AG08396 (cell line): ENCODE results near the gene CPEB4.
A peak's percentile ranks its signal among the peaks of the same experiment; 100 is the strongest.

ENCODE experiments used
- DNase-seq: peaks from one replicate; pipeline ENCODE4 v3.0.0; 2012; ENCODE audit warnings: low spot score, mixed read lengths

Gene CPEB4

DNA sequence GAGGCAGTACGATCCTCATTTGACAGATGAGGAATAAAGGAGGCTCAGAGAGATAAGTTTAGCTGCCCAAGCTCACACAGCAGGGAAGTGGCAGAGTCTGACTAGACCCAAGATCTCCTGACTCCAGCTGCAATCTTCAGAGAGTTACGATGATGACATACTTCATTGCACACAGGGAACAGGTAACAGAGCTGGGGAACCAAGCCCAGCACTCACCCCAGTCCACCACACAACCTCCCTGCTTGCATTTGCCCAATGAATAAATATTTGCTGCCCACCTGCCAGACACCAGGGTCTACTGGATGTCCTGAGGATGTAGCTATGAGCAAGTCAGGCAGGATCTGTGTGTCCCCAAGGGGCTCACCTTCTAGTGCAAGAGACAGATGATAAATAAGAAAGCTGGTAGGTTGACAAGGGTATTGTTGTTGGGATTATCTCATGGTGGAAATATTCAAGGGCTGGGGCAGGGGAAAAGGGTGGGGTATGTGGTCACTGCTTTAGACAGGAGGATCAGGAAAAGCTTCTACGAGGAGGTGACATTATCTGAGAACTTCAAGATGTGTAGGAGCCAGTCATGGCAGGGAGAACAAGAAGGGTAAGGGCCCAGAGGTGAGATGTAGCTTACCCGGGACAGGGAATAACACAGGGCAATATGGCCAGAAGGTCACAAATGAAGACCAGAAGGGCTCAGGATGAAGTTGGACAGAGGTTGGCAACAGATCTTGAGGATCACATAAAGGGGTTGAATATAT is 28.6 kb upstream of the CPEB4 start:
- DNase-seq: no peak

DNA sequence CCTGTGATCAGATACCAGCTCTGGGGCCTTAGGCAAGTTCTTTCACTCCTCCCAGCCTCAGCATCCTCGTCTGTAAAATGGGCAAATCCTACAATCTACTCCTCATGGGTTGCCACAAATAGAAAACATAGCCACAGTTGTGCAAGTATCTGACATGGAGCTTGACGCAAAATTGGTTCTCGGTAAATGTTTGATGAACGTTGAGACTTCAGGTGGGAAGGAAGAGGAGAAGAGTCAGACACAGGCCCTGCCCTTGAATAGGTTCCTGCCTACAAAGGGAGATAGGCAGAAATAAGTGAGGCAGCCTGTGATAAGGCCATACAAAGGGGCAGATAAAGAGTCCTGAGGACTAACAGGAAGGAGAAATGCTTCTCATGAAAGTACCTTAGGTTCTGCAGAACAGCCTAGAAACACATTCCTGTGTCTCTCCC is 26.1 kb upstream of the CPEB4 start:
- no peak for DNase-seq

DNA sequence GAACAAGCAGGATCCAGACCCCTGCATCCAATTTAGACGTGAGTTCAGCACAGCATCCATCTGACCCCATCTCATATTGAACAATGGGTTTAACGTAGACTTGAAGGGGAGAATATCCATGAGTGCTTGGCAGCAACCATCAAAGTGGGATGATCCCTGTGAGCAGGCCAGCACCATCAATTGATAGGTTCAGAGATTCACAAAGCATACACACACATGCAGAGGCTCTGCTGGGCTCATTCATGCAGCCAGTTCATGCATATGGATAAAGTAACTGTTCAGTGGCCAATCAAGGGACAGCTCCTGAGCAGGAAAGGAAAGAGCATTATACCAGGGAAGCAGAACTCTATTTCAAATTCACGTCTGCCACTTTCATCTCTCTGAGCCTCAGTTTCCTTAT is 24.8 kb upstream of the CPEB4 start:
- no peak for DNase-seq

DNA sequence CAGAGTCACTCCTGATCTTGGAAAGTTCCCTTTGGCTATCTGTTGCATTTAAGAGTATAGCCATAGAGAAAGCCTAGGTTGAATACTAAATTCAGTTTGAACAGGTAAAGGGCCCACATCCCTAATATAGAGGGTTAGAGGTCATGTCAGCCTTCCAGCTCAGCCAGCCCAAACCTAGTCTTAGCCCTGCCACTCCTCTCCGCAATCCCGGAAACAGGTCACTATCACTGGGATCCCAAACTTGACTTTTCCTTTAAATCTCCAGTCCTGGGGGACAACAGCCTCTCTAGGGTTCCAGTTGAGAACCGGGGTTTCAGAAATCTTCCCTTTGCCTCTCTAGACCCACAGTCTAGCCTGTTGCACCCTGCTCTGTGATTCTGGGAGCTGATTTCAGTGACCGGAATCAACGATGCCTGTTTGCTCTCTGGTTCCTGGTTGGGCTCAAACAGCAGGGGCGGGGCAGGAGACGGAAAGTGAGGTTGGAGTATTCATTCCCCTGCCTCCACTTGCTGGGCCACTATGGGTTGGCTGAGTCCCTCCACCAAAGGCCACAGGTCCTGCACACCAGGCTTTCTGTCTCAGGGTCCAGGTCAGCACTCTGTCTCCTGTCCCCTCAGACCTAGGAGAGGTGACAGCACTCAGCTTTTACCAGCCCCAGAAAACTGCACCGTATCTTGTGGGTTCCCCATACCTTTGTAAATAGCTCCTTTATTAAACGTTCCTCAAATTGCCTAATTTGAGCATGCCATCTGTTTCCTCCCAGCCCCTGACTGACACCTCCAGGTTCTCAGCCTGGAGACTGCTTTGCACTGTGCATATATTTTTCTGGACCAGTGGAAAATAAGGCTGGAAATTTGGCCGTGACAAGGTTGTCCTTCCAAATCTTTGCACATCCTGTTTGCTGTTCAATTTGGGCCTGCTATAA is 23.8 kb upstream of the CPEB4 start:
- no peak for DNase-seq

DNA sequence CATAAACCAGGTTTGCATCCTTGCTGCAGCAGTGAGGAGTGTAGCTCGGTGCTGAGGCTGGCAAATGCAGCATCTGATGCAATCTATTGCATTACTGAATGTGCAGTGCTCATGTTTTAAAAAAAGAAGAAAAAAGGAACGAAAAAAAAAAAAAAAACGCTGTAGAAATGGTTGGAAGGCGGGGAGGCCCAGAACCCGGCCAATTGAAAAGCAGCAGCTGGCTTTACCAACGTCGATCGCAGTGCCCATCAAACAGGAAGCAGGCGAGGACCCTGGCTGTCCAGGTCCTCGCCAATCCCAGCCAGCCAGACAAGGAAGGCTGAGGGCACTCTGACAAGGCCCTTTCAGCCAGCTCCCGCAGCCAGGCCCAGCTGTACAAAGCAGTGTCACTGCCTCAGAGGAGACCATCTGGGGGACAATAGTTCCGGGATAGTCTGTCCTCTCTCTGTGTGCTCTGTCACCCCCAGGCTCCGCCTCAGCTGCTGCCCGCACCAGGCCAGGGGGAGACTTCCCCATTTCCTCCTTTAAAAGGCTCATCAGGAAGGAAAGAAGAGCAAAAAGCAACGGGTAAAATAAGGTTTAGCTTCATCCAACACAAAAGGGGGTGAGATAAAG is 21.8 kb upstream of the CPEB4 start:
- no peak for DNase-seq

DNA sequence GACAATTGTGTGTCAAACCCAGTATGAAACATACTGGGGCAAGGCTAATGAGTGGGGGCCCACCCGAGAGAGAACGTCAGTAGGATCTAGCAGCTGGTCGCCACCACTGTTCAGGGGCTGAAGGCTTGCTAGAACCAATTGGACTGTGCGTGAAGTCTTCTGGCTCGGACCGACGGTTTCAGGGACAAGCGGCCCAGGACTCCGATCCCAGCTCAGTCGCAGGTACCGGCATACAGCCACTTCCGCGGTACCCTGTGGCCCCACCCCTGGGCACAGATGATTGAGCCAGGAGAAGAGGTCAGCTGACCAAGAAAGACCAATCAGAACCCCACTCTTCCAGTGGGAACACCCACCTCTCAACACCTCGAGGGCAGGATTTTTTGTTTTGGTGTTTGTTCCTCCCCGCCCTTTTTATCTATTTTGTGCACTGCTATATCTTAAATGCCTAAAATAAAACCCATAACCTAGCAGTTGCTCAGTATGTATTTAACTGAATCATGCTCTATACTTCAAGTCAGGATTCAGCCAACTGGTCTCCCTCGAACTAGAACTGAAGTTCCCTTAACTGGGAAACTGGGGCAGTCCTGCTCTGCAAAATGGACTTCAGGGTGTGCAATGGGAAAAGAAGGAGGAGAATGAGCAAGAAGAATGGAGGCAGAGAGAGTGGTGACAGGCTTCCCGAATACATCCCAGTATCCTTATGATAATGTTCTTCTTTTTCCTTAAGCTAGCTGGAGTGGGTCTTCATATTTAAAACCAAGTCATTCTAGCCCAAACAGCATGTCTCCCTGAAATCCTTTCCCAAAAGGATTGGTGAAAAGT is 21.1 kb upstream of the CPEB4 start:
- DNase-seq: no peak

DNA sequence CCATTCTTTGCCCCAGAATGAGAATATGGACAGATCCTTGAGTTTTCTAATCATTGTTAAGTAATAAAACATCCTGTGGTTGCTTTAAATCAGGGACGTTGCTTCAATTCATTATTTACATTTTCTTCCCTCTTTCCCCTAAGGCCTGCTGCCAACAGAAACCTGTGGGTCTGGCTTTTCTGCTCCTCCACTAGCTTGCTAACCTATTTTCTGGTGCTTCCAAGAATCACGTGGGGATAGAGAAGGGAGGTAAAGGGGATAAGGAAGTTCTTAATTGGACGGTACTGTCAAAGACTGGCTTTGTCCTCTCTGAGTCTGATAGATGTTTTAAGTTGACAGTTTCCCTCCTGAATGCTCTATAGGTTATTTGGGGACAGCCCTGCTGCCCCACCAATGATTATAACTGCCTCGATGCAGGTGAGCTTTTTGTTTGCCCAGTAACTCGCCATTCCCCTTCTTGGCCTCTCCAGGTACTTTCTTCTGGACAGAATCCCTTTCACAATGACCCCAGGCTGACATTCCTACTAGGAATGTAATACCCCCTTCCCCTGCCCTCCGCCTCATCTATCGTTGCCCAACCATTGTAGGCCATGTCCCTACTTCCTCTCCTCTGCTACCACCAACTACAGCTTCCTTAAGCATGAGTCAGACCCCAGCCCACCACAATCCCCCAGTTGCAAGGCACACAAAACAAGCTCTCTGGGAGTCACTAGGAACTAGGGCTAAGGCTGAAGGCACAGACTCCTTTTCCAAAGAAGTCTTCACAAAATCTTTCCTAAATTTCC is 19.9 kb upstream of the CPEB4 start:
- no peak for DNase-seq

DNA sequence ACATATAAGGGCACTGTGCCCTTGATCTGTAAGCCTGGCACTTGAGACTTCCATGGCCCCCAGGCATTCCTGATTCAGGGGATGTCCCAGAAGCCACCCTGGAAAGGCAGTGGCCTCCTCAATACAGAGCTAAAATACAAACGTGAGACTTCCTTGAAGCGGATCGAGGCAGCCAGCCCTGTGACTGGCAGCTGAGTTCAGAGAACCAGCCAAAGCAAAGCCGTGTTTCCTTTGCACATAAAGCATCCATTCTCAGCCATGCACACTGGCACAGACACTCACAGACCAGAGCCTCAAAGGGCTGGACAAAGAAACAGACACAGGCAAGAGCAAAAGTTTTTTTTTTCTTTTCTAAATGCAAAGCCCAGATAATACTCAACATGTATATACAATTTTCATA is 18.8 kb upstream of the CPEB4 start:
- DNase-seq: no peak

DNA sequence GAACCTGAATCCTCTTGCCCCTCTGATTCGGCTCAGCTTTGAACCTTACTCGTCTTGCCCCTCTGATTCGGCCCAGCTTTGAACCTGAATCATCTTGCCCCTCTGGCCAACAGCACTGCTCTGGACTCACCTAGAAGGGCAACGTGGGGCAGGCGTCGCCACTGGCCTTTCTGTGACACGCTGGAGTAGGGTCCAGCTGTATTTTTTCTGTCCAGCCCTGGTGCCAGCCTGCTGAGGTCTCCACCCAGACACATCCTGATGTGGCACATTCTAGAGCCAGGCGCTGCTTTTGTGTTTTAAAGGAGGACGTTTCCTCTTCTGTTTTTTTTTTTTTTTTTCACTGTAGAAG is 15.2 kb upstream of the CPEB4 start:
- DNase-seq: no peak

DNA sequence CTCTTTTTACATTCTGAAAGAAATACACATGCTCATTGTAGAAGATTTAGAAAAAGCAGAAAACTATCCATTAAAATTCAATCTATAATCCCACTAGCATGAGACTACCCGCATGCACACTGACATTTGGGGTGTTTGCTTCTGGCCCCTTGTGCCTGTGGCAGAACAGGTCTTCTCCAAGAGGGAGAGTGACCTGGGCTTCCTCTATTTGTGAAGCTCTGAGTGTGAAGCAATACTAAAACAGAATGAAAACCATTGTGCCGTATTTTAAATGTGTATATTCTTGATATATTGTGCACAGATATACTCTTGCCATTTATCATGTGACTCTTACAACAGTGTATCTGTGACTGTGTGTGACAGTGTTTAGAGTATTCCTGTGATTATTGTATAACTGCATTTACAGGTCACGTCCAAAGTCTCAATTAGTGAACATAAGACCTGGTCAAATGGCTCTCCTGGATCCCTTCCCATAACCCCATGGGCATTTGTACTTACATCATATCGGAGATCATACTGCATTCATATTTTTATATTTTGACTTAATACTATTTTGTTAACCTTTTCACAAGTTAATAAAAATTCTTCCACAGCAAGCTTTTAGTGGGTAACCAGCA is 14.7 kb upstream of the CPEB4 start:
- DNase-seq: no peak

DNA sequence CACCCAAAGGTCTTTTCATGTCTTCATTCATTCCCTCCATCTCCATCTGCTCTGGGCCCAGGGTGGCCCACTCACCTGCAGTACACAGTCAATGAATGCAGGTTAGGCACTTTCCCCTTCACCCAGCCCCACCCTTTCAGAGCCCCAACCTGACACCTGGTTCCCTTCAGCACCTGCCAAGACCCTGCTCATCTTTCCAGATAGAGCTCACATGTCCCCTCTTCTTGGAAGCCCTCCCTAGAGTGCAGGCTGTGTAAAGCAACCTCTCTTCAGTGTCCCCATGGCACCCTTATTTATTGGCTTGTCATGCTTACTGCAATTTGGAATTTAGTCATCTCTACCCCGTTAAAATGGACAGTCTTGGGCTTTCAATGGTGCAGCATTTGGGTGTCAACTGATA is 13.0 kb upstream of the CPEB4 start:
- DNase-seq: no peak

DNA sequence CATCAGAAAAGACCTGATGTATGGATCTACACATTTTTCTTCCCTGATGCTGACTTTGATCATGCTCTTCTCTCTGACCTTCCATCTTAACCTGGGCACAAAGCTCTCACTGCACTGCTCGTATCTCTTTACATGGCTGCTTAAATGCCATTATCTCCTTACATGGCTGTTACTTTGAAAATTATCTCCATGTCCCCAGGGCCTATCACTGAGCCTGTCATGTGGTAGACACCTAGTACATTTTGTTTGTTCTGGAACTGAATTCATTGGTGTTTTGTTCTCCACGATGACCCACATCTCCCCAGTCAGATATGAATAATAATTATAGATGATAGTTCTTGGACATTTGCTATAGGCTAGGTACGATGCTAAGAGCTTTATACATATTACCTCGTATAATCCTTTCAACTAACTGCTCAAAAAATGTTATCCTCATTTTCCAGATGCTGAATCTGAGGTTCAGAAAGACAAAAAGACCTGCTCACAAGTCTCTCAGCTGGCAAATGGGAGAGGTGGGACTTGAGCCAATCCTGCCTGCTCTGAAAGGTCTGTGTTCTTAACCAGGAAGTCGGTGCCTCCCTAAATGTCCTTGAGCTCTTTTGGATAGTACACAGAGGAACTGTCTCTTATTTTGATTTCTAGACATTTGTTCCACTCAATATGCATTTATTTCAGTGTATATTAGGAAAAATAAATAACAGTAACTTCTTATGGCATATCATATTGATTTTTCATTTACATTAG is 9.8 kb upstream of the CPEB4 start:
- DNase-seq: no peak

DNA sequence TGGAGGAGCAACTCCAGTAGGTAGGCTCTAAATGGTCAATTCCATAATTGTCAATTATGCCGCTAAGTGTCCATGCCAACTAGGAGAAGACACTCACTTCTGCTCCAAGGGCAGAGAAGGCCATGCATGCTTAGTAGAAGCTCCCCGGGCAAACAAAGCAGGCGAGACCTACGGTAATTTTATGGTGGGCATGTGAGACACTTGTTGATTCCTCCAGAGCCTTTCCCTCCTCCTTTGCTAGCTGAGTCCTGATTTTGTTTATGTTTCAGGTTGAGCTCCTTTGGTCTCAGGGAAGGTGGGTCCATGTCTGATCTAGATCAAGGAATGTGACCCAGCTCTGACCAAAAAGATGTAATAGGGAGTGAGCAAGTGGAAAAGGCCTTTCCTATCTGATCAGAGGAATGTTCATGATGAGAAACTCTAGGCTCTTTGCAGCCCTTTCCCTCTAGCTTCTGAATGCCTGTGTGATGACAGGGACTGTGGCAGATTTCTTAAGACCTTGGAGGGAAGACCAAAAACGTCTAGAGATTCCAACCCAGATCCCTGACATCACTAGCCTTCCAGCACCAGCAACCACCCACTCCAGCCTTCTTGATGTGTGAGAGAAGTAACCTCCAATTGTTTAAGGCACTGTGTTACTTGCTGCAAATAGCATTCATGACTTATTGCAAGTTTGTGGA is 7.7 kb upstream of the CPEB4 start:
- peak; percentile 73 for DNase-seq

DNA sequence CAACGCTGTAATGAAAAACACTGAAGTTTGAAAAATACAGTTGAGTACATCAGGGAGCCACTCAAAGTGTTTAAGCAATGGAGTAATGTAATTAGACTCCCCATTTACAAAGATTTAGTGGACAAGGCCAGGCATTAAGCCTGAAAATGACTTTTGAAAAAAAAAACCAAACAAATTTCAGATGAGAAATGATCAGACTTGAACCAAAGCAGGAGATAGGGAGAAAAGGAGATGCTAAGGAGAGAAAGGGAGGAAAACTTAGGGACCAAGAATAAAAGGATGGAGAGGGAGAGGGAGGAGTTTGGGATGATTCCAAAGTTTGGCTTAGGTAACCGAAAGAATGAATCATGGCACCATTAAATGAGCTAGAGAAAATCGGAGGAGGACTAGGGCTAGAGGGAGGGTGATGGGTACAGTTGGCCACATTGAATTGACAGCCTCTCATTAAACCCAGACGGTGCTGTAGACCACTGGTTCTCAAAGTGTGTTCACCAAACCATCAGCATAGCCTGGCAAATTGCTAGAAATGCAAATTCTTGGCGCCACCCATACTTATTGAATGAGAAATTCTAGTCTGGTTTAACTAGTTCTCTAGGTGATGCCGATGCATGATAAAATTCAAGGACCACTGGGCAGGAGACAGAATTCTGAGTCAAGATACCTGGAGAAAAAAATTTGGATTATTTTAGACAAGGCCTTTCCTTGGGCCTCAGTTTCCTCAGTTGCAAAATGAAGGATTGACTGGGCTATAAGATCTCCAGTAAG is 6.2 kb upstream of the CPEB4 start:
- no peak for DNase-seq

DNA sequence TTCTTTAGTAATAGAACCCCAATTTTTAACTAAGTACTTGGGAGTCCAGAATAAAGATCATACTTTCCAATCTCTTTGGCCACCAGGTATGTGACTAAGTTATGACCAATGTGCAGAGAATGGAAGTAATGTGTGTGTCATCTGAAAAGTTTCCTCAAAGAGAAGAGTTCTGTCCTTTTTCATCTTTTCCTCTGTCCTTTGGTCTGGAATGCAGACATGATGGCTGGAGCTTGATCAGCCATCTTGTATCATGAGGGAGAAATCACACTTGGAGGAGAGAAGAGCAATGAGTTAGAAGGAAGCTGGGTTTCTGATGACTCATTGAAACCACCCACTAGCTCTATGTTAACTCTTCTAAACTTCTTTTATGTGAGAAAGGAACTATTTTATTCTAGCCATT is 5.5 kb upstream of the CPEB4 start:
- DNase-seq: no peak

DNA sequence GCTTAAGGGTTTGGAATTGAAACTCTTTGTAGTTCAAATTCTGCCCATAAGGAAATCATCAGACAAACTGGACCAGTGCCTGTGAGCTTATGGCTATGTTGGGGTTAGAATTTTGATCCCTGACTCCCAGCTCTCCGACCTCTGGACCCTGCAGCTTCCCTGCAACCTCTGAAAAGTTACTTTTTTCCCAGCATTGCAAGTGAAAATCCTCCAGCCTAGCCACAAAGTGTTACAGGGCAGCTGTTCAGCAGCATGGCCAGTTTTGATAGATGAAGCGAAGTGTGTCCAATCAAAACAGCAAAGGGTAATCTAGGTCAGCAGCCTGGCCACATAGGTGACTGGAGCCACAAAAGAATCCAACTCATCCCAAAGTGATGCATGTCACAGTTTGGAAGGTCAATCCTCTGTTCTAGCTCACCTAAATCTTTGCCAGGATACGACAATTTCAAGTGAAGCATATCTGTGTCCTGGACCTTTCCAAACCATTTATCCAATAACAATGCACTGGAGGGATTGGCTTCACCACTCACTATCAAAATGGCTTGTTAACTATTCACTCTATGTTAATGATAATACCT is 4.7 kb upstream of the CPEB4 start:
- no peak for DNase-seq

DNA sequence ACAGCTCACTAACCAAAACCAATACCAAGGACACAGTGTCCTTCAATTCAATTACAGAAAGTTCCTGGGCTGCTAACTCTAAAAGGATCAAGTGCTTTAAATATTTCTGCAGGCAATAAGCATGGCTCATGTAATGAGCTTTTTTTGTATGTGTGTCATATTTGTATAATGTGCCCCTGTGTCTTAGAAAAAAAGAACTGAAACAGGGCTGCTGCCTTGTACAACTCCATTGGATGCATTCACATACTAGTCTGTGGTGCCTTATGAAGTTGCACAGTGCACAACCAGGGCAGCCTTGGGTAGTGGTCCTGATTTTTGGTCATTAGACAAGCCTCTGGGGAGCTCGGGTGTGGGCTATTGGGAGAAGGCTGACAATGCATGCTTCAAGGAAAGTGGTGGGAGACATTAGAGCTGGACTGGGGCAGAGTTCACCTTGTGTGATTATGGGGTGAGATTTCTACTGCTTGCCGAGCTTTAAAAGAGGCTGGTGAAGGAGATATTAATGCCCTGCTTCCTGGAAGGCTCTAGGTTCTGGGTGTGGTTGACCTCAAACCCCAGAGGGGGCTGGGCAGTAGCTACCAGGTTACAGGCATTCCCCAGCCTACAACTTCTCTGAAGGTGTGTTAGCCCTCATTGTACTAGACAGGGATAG is 3.6 kb upstream of the CPEB4 start:
- no peak for DNase-seq

DNA sequence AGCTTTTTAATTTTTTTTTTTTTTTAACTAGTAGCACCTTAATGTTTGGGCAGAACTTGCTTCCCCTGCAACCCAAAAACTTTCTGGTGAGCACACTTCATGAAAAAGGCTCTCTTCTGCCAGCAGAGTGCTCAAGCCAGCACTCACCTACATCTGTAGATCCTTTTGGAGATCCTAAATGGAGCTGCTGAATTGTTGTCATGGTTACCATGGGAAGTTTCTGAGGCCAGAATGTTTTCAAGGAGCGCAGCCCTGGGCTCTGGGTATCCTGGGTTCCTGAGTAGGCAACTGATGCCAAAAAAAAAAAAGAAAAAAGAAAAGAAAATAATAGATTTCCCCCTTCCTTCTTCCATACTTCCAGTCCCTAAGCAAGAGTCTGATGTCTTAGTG is 3.1 kb upstream of the CPEB4 start:
- DNase-seq: no peak
